Mesothelial cell of epicardium (in vitro differentiated cells): Measurements from ENCODE around the gene BASP1. TPM values are rescaled to one million over a fixed set of nuclear protein-coding genes. Genes with fewer than 3 reads are reported as not detected.

Source experiments
- DNase-seq, 2 experiments: peaks; one replicate each; pipeline ENCODE4 v3.0.0; 2021; ENCODE audit warnings: low spot score in 2 of 2; ENCODE audit not compliant: unreplicated experiment in 2 of 2
- H3K27ac Mint-ChIP-seq: 2 replicates; pipeline ENCODE4 v1.8.0; 2021; ENCODE audit warnings: mixed read lengths
- H3K27me3 Mint-ChIP-seq: 2 replicates; pipeline ENCODE4 v1.8.0; 2021; ENCODE audit warnings: low read depth, mixed read lengths
- H3K36me3 Mint-ChIP-seq: 2 replicates; pipeline ENCODE4 v1.8.0; 2021; ENCODE audit warnings: mixed read lengths
- H3K4me1 Mint-ChIP-seq: 2 replicates; pipeline ENCODE4 v1.8.0; 2021; ENCODE audit warnings: mixed read lengths
- H3K4me3 Mint-ChIP-seq: 2 replicates; pipeline ENCODE4 v1.8.0; 2021; ENCODE audit warnings: mild to moderate bottlenecking, moderate library complexity, mixed read lengths
- H3K9me3 Mint-ChIP-seq: 2 replicates; pipeline ENCODE4 v1.8.0; 2021; ENCODE audit warnings: mixed read lengths
- CTCF ChIP-seq: fragments of 200-600 bp; sonication (generic); IDR thresholded peaks from one replicate; pipeline ENCODE4 v1.5.0; 2021; ENCODE audit warnings: antibody characterized with exemption; ENCODE audit not compliant: unreplicated experiment
- total RNA-seq: library from RNA; stranded (reverse); gene quantifications from 3 replicates; pipeline ENCODE4 v1.2.1, GENCODE V29; 2021

BASP1 gene
- total RNA-seq, 1 donor from 2014 or later, result 140 TPM

GRCh38 chr5:17238521-17239041, 21.1 kb downstream of the BASP1 start:
- no peaks in the 10 kb centered on the region for H3K27me3 Mint-ChIP-seq

GRCh38 chr5:17239953-17240352, 22.5 kb downstream of the BASP1 start:
- no peak for DNase-seq
- H3K4me3 Mint-ChIP-seq, result no peak overlapping the region
- no peaks in the 10 kb centered on the region for H3K27me3 Mint-ChIP-seq
- peaks cover 11% of the 10 kb centered on the region for H3K36me3 Mint-ChIP-seq
- peaks cover 33% of the 10 kb centered on the region for H3K4me1 Mint-ChIP-seq
- TF ChIP-seq CTCF, result no peak
- no peak overlapping the region for H3K27ac Mint-ChIP-seq
- no peaks in the 10 kb centered on the region for H3K9me3 Mint-ChIP-seq

More at GRCh38 chr5:17238521-17239041, 21.1 kb downstream of the BASP1 start:
- H3K36me3 Mint-ChIP-seq, result peaks cover 14% of the 10 kb centered on the region
- peak overlapping the region; percentile 13 for H3K27ac Mint-ChIP-seq
- DNase-seq, result no peak
- no peak for TF ChIP-seq CTCF
- H3K9me3 Mint-ChIP-seq, result no peaks in the 10 kb centered on the region
- no peak overlapping the region for H3K4me3 Mint-ChIP-seq
- H3K4me1 Mint-ChIP-seq, result peaks cover 29% of the 10 kb centered on the region

- H3K4me3 Mint-ChIP-seq, result no peak overlapping the region
- H3K27me3 Mint-ChIP-seq, result no peaks in the 10 kb centered on the region
- H3K27ac Mint-ChIP-seq, result peak overlapping the region; percentile 64
- H3K4me1 Mint-ChIP-seq, result peaks cover 33% of the 10 kb centered on the region
- H3K36me3 Mint-ChIP-seq, result peaks cover 9% of the 10 kb centered on the region
- no peak for TF ChIP-seq CTCF
- no peaks in the 10 kb centered on the region for H3K9me3 Mint-ChIP-seq
- DNase-seq, result no peak
Measured at GRCh38 chr5:17240487-17240886, 23.1 kb downstream of the BASP1 start.

GRCh38 chr5:17241635-17242034, 24.2 kb downstream of the BASP1 start:
- no peak for TF ChIP-seq CTCF
- Mint-ChIP-seq H3K27ac (peak overlapping the region; percentile 57), H3K27me3 (no peaks in the 10 kb centered on the region), H3K9me3 (no peaks in the 10 kb centered on the region), H3K4me3 (no peak overlapping the region), H3K4me1 (peaks cover 36% of the 10 kb centered on the region), H3K36me3 (peaks cover 4% of the 10 kb centered on the region)
- DNase-seq, result no peak

GRCh38 chr5:17243287-17244063, 26.0 kb downstream of the BASP1 start:
- Mint-ChIP-seq H3K27me3 (no peaks in the 10 kb centered on the region), H3K9me3 (no peaks in the 10 kb centered on the region), H3K4me1 (peaks cover 31% of the 10 kb centered on the region), H3K27ac (peak overlapping the region; percentile 40), H3K4me3 (no peak overlapping the region), H3K36me3 (peaks cover 6% of the 10 kb centered on the region)
- TF ChIP-seq CTCF, result no peak
- no peak for DNase-seq
